ENCODE results near the gene WSCD1. TPM values are rescaled to one million over a fixed set of nuclear protein-coding genes. Genes with fewer than 3 reads are reported as not detected.

The WSCD1 gene
- polyA plus RNA-seq, 3 donors = not detected

DNA sequence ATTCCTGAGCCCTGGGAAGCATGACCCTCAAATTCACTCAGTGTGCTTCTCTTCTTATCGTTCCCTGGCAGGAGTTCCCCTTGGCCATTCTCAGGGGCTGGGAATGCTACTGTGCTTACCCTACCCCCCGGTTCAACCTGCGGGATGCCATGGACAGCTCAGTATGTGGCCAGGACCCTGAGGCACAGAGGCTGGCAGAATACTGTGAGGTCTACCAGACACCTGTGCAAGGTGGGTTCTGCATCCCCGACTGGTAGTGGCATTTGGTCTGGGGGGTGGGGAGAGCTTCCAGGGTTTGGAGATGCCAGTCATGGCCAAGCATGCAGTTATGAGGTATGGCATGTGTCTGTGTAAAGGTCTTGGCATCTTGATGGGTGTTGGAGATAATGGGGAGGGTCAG is 39.4 kb downstream of the WSCD1 start:
- H4K20me1 ChIP-seq (ENCODE audit: insufficient read depth, low read length) = no peaks in the 10 kb centered on the region
- no peak overlapping the region for H2AFZ ChIP-seq (ENCODE audit: insufficient read depth, low read depth, low read length, poor library complexity, severe bottlenecking)
- Mint-ChIP-seq H3K27ac (no peak overlapping the region), H3K27me3 (ENCODE audit: low read depth in 3 of 3) (peaks cover 0 to 5% (median 4%) of the 10 kb centered on the region in 3 donors), H3K36me3 (no peaks in the 10 kb centered on the region), H3K9me3 (peaks cover 0 to 11% (median 4%) of the 10 kb centered on the region in 7 donors), H3K4me3 (no peak overlapping the region), H3K4me1 (no peaks in the 10 kb centered on the region)
- no peaks in the 10 kb centered on the region for H3K4me1 ChIP-seq (ENCODE audit: control insufficient read depth in 1 of 2, insufficient read depth in 2 of 2, low read length in 2 of 2)
- TF ChIP-seq CTCF (IDR thresholded peaks at IDR 0.05) = no peak
- no peaks in the 10 kb centered on the region for H3K36me3 ChIP-seq (replicated peaks in 1 of 2; ENCODE audit: control insufficient read depth in 1 of 2, insufficient read depth in 2 of 2, low read length in 2 of 2)
- intact Hi-C loops (cut with micrococcal nuclease) = no loop called here
- no peak overlapping the region for H3K27ac ChIP-seq (ENCODE audit: low read depth in 1 of 2, low read length in 2 of 2)
- 93% methylated on average over 4 of the region's 4 CpGs for WGBS (ENCODE audit: insufficient coverage)
- H3K9me3 ChIP-seq (replicated peaks in 1 of 2; ENCODE audit: control insufficient read depth in 1 of 2, insufficient read depth in 1 of 2, low read length in 2 of 2) = peaks cover 0 to 3% of the 10 kb centered on the region in 2 donors
- H3K4me3 ChIP-seq (replicated peaks in 1 of 3; ENCODE audit: low read depth in 2 of 3, low read length in 3 of 3) = no peak overlapping the region
- H3K27me3 ChIP-seq (ENCODE audit: control insufficient read depth in 2 of 2, insufficient read depth in 2 of 2, low read length in 2 of 2) = no peaks in the 10 kb centered on the region
- no peak overlapping the region for H3K4me2 ChIP-seq (replicated peaks; ENCODE audit: extremely low read depth, low read length, poor library complexity, severe bottlenecking)
- H3K79me2 ChIP-seq (ENCODE audit: insufficient read depth, low read length) = no peaks in the 10 kb centered on the region
- no peak overlapping the region for H3K9ac ChIP-seq (ENCODE audit: insufficient read depth, low read length, poor library complexity, severe bottlenecking)
- DNase-seq = no peak

DNA sequence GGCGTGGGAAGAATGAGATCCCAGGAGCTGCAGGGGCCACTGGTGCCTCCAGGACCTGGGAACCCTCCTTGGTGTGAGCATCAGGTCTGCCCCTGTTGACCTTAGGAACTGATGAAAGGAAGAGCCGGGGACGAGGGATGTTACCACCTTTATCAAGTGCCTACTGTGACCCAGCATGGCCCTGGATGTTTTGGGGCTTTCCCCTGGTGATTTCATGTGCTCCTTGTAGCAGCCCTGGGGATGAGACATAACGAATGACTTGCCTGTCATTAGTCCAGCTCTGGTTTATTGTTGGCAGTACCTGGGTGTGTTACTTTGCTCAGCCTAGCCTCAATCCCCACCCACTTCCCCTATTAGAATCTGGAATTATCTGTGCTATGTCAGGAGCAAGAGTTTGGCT is 39.9 kb downstream of the WSCD1 start:
- Histone ChIP-seq H3K9ac (ENCODE audit: insufficient read depth, low read length, poor library complexity, severe bottlenecking) (no peak overlapping the region), H2AFZ (ENCODE audit: insufficient read depth, low read depth, low read length, poor library complexity, severe bottlenecking) (no peak overlapping the region), H3K9me3 (replicated peaks in 1 of 2; ENCODE audit: control insufficient read depth in 1 of 2, insufficient read depth in 1 of 2, low read length in 2 of 2) (peaks cover 0 to 3% of the 10 kb centered on the region in 2 donors), H3K79me2 (ENCODE audit: insufficient read depth, low read length) (no peaks in the 10 kb centered on the region), H3K36me3 (replicated peaks in 1 of 2; ENCODE audit: control insufficient read depth in 1 of 2, insufficient read depth in 2 of 2, low read length in 2 of 2) (no peaks in the 10 kb centered on the region), H3K4me3 (replicated peaks in 1 of 3; ENCODE audit: low read depth in 2 of 3, low read length in 3 of 3) (no peak overlapping the region), H3K4me2 (replicated peaks; ENCODE audit: extremely low read depth, low read length, poor library complexity, severe bottlenecking) (no peak overlapping the region), H3K27me3 (ENCODE audit: control insufficient read depth in 2 of 2, insufficient read depth in 2 of 2, low read length in 2 of 2) (no peaks in the 10 kb centered on the region), H3K4me1 (ENCODE audit: control insufficient read depth in 1 of 2, insufficient read depth in 2 of 2, low read length in 2 of 2) (no peaks in the 10 kb centered on the region), H3K27ac (ENCODE audit: low read depth in 1 of 2, low read length in 2 of 2) (no peak overlapping the region), H4K20me1 (ENCODE audit: insufficient read depth, low read length) (no peaks in the 10 kb centered on the region)
- no peak for TF ChIP-seq CTCF (IDR thresholded peaks at IDR 0.05)
- peaks cover 0 to 5% (median 4%) of the 10 kb centered on the region in 3 donors for H3K27me3 Mint-ChIP-seq (ENCODE audit: low read depth in 3 of 3)
- no peak overlapping the region for H3K4me3 Mint-ChIP-seq
- WGBS (ENCODE audit: insufficient coverage) = 83% methylated on average over 3 of the region's 4 CpGs
- no peaks in the 10 kb centered on the region for H3K4me1 Mint-ChIP-seq
- intact Hi-C loops (cut with micrococcal nuclease) = no loop called here
- H3K9me3 Mint-ChIP-seq = peaks cover 0 to 11% (median 4%) of the 10 kb centered on the region in 7 donors
- no peak for DNase-seq
- H3K27ac Mint-ChIP-seq = no peak overlapping the region
- no peaks in the 10 kb centered on the region for H3K36me3 Mint-ChIP-seq
